HPDE6-E6E7 (cell line): ENCODE data around the gene HPD.

Experiments
- DNase-seq: peaks from one replicate; pipeline ENCODE4 v3.0.0; 2011; ENCODE audit warnings: missing footprints; ENCODE audit errors: extremely low spot score

The HPD gene

DNA sequence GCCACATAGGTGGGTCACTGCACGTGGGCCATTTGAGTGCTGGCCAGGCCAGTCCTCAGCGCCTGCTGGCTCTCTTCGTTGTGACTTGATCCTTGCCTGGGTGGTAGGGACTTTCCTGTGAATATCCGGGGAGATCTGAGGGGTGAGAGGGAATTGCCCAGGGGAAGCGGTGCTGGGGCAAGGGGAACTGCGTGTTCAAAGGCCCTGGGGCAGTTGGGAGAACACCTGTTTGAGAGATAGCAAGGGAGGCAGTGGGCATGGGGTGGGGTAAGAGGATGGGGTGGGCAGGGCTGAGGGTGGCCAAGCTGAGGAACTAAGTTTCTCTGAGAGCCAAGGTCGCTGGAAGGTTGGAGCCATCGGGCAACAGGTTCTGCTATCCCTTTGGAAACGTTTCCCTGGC is 29.8 kb downstream of the HPD start:
- DNase-seq, result no peak

DNA sequence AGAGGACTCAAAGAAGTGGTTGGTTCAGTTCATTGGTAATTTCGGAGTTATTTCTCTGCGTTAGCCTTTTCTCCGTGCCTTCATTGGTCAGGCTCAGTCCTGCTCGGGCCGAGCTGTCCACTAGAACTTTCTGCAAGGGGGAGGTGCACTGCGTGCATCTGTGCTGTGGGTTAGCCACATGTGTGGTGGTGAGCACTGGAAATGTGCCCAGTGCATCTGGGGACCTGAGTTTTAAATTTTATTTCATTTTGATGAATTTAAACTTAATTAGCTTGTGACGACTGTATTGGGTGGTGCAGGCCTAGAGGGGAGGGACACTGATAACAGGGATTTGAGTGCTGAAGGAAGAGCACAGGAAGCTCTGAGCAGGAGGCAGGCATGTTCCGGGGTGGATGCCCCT is 30.4 kb downstream of the HPD start:
- no peak for DNase-seq

DNA sequence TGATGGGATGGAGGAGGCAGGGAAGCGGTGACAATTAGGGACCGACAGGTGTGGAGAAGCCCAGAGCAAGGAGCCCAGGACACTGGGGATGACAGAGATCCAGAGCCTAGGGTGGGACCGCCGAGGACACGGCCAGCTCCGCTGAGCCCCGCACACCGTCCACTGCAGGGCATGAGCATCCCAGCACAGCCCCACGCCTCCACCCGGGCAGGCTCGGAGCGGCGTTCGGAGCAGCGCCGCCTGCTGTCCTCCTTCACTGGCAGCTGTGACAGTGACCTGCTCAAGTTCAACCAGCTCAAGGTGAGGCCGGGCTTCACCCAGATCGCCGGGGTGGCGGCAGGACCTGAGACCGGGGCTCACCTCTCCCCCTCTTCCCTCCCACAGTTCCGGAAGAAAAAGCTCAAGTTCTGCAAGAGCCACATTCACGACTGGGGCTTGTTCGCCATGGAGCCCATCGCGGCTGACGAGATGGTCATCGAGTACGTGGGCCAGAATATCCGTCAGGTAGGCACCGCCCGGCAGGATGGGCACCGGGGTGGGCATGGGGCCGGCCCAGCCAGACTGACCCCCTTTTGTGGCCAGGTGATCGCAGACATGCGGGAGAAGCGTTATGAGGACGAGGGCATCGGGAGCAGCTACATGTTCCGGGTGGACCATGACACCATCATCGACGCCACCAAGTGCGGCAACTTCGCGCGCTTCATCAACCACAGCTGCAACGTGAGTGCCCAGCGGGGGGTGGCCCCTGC is 31.1 kb downstream of the HPD start:
- no peak for DNase-seq

DNA sequence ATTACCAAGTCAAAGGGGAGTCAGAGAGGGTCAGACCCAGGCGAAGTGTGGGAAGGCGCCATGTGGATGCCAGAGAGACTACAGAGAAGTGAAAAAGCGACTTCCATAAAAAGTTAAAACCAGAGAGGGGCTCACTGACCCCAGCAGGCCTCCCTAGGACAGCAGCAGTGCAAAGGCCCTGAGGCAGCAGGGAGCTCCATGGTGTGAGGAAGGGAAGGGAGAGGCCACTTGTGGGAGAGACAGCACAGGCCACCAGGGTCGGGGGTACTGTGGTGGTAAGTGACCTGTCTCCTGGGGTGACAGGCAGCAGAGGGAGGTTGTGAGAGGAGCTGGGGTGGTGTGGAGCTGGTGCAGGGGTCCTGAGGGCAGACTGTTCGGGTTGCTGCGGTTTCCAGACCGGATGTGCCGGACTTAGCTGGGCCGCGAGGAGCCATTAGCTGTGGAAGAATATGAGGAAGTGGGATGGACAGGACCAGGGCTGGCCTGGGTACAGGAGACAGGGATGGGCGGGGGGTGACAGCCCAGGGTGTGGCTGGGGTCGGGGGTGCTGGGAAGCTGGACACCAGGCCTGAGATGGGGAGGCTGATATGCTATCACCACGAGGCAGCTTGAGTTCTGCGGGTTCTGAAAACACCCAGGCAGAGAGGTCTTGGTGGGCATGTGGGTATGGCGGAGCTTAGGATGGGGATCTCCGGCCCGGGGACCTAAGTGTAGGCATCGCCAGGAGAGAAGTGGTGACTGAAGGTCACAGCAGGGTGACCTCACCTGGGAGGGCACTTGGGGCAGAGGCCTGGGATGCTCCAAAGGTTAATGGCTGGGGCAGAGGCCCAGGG is 32.1 kb downstream of the HPD start:
- no peak for DNase-seq

DNA sequence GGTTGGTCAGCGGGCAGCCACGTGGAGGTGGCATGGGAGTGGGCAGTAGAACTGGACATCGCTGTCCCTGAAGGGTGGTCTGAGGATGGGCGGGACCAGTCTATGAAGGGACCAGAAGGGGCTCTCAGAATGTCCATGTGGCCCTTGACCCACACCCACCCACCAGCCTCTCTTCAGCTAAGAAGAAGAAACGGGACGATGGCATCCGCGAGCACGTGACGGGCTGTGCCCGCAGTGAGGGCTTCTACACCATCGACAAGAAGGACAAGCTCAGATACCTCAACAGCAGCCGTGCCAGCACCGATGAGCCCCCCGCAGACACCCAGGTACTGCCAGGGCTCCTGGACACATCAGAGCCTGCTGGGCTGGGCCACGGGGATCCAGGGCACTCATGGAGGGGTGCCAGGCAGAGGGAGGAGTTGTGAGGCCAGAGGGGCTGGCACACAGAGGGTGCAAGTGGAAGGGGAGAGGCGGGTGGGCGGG is 33.6 kb downstream of the HPD start:
- no peak for DNase-seq

DNA sequence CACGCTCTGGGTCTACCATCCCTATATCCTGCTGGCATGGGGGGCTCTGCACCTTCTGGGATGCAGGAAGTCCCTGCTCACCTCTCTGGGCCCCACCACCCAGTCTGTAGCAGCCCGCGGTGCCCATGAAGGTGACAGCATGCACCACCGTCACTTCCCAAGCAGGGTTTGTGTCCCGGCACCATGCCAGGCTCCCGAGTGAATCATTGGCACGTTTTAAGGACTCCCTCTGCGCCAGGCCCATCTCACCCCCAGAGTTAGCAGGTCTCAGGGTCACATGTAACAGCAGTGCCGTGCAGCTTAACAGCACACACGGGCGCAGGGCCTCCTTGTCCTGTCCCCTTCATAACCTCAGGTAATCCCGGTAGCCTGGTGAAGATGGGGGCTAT is 34.9 kb downstream of the HPD start:
- DNase-seq, result no peak

DNA sequence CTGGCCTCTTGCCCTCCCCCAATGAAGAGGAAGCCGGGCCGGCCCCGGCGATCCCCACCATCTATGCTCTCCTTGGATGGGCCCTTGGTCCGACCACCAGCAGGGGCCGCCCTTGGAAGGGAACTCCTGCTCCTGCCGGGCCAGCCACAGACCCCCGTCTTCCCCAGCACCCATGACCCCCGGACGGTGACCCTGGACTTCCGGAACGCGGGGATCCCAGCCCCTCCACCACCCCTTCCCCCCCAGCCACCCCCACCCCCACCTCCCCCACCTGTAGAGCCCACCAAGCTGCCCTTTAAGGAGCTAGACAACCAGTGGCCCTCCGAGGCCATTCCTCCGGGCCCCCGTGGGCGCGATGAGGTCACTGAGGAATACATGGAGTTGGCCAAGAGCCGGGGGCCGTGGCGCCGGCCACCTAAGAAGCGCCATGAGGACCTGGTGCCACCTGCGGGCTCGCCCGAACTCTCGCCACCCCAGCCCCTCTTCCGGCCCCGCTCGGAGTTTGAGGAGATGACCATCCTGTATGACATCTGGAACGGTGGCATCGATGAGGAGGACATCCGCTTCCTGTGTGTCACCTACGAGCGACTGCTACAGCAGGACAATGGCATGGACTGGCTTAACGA is 35.4 kb downstream of the HPD start:
- DNase-seq, result no peak

DNA sequence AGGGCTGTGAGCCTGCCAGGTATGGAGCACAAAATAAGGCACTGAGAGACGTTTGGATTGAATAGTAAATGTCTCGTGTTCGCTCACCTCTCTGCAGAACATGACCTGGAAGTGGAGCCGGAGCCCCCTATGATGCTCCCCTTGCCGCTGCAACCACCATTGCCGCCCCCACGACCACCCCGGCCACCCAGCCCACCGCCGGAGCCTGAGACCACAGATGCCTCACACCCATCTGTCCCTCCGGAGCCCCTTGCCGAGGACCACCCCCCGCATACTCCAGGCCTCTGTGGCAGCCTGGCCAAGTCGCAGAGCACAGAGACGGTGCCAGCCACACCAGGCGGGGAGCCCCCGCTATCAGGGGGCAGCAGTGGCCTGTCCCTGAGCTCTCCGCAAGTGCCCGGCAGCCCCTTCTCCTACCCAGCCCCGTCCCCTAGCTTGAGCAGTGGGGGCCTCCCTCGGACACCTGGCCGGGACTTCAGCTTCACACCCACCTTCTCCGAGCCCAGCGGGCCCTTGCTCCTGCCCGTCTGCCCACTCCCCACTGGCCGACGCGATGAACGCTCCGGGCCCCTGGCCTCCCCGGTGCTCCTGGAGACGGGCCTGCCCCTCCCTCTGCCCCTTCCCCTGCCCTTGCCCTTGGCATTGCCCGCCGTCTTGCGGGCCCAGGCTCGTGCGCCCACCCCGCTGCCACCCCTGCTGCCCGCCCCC is 36.1 kb downstream of the HPD start:
- DNase-seq, result no peak

DNA sequence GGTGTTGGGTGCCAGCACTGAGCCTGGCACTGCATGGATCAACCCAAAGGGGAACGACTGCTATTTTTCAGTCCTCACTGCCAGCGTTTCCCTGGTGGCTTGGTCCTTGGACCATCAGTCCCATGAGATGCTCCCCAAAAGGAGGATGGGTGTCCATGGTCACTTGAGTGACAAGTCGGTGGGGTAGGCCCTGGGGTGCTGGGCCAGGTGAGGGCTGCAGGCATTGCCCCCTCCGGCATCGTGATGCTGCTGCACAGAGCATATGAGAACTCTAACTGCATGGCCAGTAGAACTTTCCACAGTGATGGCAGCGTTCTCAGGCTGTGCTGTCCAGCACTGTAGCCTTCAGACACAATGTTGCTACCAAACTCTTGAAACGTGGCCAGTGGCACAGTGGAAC is 38.6 kb downstream of the HPD start:
- no peak for DNase-seq

DNA sequence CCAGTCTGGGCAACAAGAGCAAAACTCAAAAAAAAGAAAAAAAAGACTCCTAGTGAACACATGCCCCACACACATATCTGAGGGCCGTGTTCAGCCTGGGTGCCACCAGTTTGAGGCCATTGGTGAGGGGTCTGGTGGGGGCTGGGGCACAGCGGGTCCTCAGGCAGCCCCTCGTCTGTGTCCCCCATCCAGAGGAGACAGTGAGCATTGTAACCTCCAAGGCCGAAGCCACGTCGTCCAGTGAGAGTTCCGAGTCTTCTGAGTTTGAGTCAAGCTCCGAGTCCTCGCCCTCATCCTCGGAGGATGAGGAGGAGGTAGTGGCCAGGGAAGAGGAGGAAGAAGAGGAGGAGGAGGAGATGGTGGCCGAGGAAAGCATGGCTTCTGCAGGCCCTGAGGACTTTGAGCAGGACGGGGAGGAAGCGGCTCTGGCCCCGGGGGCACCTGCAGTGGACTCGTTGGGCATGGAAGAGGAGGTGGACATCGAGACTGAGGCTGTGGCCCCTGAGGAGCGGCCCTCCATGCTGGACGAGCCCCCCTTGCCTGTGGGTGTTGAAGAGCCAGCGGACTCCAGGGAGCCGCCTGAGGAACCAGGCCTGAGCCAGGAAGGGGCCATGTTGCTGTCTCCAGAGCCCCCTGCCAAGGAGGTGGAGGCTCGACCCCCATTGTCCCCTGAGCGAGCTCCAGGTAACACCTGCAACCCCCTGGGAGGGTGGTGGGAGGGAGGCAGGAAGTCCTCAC is 39.3 kb downstream of the HPD start:
- DNase-seq, result no peak

DNA sequence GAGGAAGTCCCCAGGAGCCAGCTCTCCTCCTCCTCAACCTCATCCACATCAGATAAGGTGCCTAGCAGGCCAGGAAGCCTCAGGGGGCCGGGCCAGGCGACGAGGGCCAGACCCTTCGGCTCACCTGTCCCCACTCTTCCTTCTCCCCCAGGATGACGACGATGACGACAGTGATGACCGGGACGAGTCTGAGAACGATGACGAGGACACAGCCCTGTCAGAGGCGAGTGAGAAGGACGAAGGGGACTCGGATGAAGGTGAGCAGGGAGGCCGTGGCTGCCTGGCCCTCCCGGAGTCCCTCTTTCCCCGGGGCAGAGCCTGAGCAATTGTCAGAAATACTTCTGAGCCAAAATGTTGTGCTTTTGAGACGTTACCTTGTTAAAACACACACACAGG is 41.0 kb downstream of the HPD start:
- no peak for DNase-seq

DNA sequence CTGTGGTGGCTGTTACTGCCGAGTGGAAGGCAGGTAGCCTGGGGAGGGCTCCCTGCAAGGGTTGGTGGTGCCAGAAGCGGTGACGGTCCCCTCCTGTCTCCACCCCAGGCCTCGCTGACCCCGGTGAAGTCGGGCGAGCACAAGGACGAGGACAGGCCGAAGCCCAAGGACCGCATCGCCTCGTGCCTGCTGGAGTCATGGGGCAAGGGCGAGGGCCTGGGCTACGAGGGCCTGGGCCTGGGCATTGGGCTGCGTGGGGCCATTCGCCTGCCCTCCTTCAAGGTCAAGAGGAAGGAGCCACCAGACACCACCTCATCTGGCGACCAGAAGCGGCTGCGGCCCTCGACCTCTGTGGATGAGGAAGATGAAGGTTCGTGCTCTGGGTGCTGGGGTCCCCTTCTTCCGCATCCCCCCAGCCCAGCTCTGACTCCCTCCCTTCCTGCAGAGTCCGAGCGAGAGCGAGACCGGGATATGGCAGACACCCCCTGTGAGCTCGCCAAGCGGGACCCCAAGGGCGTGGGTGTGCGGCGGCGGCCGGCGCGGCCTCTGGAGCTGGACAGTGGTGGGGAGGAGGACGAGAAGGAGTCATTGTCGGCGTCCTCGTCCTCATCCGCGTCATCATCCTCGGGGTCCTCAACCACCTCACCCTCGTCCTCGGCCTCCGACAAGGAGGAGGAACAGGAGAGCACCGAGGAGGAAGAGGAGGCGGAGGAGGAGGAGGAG is 41.6 kb downstream of the HPD start:
- no peak for DNase-seq

DNA sequence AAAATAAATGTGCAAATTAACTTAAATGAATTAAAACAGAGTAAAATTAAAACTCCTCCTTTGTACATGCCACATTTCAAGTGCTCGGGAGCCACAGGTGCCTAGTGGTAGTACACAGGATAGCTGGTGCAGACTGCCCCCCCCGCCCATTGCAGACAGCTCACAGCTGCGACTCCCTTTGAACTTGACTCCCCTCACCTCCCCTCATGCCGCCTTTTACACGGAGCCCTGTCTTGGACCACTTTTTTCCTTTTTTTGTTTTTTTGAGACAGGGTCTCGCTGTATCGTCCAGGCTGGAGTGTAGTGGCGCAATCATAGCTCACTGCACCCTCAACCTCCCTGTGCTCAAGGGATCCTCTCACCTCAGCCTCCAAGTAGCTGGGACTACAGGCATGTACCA is 43.4 kb downstream of the HPD start:
- DNase-seq, result no peak

DNA sequence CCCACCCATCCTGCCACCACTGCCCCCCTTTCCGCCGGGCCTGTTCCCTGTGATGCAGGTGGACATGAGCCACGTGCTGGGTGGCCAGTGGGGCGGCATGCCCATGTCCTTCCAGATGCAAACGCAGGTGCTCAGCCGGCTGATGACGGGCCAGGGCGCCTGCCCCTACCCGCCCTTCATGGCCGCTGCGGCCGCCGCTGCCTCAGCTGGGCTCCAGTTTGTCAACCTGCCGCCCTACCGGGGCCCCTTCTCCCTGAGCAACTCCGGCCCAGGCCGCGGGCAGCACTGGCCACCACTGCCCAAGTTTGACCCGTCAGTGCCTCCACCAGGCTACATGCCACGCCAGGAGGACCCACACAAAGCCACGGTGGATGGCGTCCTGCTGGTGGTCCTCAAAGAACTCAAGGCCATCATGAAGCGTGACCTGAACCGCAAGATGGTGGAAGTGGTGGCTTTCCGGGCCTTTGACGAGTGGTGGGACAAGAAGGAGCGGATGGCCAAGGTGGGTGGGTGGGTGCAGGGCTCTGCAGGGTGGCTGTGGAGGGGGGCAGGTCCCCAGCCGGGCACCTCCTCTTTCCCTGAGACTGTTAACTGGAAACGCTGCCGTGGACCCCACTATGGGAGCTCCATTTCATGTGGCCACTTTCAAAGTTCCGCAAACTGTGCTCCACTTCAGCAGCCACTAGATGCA is 44.1 kb downstream of the HPD start:
- DNase-seq, result no peak

DNA sequence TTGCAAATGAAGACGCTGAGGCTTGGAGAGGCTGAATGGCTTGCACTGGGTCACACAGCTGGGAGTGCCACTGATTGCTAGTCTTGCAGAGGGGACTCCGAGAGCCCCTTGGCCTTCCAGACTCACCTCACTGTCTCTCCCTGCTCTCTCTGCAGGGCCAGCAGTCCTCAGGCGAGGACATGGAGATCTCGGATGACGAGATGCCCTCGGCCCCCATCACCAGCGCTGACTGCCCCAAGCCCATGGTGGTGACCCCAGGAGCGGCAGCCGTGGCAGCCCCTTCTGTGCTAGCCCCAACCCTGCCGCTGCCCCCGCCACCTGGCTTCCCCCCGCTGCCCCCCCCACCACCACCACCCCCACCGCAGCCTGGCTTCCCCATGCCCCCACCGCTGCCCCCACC is 44.7 kb downstream of the HPD start:
- DNase-seq, result no peak

DNA sequence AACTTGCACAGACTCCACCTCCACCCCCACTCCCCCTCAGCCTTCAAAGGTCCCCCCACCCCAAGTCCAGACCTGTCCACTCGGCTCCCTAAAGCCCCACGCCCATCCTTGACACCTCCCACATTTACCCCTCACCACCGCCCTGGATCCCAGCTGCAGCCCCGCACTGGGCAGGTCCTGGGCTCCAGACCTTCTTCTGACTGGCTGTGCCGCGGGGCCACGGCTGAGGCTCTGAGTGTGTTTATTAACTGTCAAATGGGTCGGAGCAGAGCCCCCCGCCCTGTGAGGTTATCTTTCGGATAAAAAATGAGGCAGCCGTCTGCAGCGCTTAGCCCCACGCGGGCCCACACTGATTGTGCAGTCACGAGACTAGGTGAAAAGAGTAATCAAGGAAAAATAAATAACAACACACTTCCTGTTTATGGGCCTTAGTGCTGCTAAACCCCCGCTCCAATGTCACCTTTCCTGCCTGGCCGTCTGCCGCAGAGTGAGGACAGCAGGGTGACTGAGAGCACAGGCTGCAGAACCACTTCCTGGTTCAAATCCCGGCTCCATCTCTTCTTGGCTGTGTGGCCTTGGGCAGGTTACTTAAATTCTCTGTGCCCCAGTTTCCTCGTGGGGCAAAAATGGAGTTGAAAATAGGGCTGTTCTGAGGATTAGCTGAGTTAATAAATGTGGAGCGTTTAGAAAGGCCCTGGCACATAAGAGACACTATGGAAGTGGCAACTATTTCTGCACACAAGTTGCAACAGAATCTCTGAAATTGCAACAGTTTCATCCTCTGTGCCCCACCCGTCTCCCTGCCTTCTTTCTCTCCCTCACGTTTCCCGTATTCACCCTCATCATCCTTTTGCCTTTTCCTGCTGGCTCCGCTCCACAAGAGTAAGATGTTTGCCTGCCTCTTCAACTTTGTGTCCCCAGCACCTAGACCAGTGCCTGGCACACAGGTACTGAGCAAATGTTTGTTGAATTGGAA is 45.5 kb downstream of the HPD start:
- DNase-seq, result no peak

DNA sequence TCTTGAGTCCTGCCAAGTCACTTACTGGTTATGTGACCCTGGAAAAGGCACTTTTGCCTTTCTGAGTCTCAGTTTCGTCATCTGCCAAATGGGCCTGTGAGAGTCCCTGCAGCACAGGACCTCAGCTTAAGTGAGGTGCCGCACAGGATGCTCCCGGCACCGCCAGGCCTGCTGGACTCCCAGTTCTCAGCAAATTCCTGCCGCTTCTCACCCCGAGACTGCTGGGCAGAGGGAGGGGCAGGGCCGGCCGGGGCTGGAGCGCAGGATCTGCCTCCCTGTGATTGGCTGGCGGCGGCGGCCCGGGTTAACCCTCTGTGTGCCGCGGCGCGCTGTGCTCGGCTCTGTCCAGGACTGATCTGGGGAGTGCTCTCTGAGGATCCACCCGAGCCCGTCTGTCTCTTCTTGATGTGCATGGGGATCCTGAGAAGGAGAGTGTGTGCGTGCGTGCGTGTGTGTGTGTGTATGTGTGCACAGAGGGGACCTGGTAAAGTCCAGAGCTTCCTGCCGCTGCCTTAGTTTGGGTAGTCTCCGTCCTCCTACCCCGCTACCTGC is 46.3 kb downstream of the HPD start:
- DNase-seq, result no peak

DNA sequence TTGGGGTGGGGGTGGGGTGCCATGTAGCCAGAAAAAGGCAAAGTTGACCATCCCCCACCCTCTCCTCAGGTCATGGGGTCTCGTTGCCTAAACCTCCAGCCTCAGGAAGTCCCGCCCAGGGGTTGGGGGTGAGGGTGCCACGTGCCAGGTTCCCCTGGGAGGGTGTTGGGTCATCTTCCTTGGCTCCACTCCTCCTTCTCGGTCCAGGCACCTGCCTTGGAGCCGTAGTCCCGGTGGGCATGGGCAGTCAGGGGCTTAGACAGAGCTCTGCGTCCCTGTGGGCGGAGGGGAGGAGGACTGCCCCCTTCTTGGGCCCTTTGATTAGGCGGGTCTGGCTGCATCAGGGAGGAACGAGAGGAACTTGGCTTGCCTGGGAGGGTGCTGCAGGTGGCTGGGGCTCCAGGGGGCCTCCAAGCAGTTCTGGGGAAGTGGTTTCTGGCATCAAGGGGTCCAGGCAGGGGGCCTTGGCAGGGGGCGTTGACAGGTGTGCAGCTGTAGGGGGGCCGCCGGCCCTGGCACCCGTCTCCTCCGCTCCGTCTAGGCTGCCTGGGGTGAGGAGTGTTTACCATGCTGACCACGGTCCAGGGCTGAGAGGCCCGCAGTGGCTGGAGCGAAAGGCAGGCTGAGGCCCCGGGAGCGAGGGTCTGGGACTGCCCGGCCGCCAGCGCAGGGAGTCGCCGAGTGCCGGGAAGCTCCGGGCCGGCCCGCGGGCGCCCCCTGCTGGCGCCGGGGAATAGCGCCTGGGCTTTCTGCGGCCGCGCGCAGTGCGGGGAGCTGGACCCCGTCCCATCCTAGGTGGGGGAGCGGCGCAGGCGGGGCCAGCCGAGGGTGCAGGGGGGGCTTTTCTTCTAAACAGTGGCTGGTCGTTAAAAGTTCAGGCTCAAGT is 47.0 kb downstream of the HPD start:
- DNase-seq, result no peak
